H9 (cell line): ENCODE measurements around the gene ASB15. TPM values are rescaled to one million over a fixed set of nuclear protein-coding genes. Genes with fewer than 3 reads are reported as not detected.

Experiments
- DNase-seq: peaks from one replicate; pipeline ENCODE4 v3.0.0-alpha.2; 2017
- H2AFZ ChIP-seq: one replicate; pipeline ENCODE4 v1.6.1; 2013; ENCODE audit warnings: mild to moderate bottlenecking, low read length, control low read depth, moderate library complexity
- H2AK5ac ChIP-seq: 2 replicates; pipeline ENCODE4 v1.6.1; 2013; ENCODE audit warnings: low read length, control low read depth, mixed read lengths; ENCODE audit not compliant: insufficient read length
- H2BK120ac ChIP-seq: one replicate; pipeline ENCODE4 v1.6.1; 2013; ENCODE audit warnings: low read depth, mild to moderate bottlenecking, low read length, control low read depth, inconsistent platforms; ENCODE audit not compliant: poor library complexity, severe bottlenecking
- H2BK12ac ChIP-seq: 2 replicates; pipeline ENCODE4 v1.6.1; 2013; ENCODE audit warnings: low read length, control low read depth, mixed read lengths, low read depth; ENCODE audit not compliant: insufficient read length
- H2BK15ac ChIP-seq: 2 replicates; pipeline ENCODE4 v1.6.1; 2013; ENCODE audit warnings: low read depth, low read length, control low read depth
- H2BK20ac ChIP-seq: one replicate; pipeline ENCODE4 v1.6.1; 2013; ENCODE audit warnings: low read depth, mild to moderate bottlenecking, low read length, control low read depth, inconsistent platforms; ENCODE audit not compliant: poor library complexity, severe bottlenecking
- H2BK5ac ChIP-seq: 2 replicates; pipeline ENCODE4 v1.6.1; 2013; ENCODE audit warnings: low read length, control low read depth, mixed read lengths; ENCODE audit not compliant: insufficient read length
- H3K14ac ChIP-seq: 2 replicates; pipeline ENCODE4 v1.6.1; 2013; ENCODE audit warnings: low read length, control low read depth; ENCODE audit not compliant: insufficient read depth
- H3K18ac ChIP-seq: 2 replicates; pipeline ENCODE4 v1.6.1; 2013; ENCODE audit warnings: low read depth, mild to moderate bottlenecking, mixed read lengths, low read length, control low read depth; ENCODE audit not compliant: insufficient read length
- H3K23ac ChIP-seq: 2 replicates; pipeline ENCODE4 v1.6.1; 2013; ENCODE audit warnings: low read length, control low read depth, mixed read lengths, low read depth; ENCODE audit not compliant: insufficient read length
- H3K23me2 ChIP-seq: 2 replicates; pipeline ENCODE4 v1.6.1; 2013; ENCODE audit warnings: low read depth, mild to moderate bottlenecking, mixed read lengths, low read length, control low read depth; ENCODE audit not compliant: insufficient read length, poor library complexity, severe bottlenecking
- H3K27ac ChIP-seq: 2 replicates; pipeline ENCODE4 v1.5.1; 2013; ENCODE audit warnings: low read length, control low read depth, mixed read lengths, low read depth; ENCODE audit not compliant: insufficient read length
- H3K27me3 ChIP-seq: 2 replicates; pipeline ENCODE4 v1.6.1; 2013; ENCODE audit warnings: low read length, control low read depth, inconsistent platforms; ENCODE audit not compliant: insufficient read depth
- H3K4ac ChIP-seq: 2 replicates; pipeline ENCODE4 v1.6.1; 2013; ENCODE audit warnings: low read depth, mild to moderate bottlenecking, control low read depth, inconsistent platforms, low read length, moderate library complexity
- H3K4me1 ChIP-seq: 2 replicates; pipeline ENCODE4 v1.6.1; 2013; ENCODE audit warnings: low read length, control low read depth, inconsistent platforms; ENCODE audit not compliant: insufficient read depth
- H3K4me2 ChIP-seq: 2 replicates; pipeline ENCODE4 v1.6.1; 2013; ENCODE audit warnings: low read length, control low read depth, mixed read lengths; ENCODE audit not compliant: insufficient read length, insufficient read depth
- H3K56ac ChIP-seq: 2 replicates; pipeline ENCODE4 v1.6.1; 2013; ENCODE audit warnings: low read depth, mild to moderate bottlenecking, mixed read lengths, low read length, control low read depth; ENCODE audit not compliant: insufficient read length
- H3K79me1 ChIP-seq: 2 replicates; pipeline ENCODE4 v1.6.1; 2013; ENCODE audit warnings: low read depth, mild to moderate bottlenecking, moderate library complexity, low read length, control low read depth, inconsistent platforms; ENCODE audit not compliant: insufficient read depth, poor library complexity, severe bottlenecking
- H3K79me2 ChIP-seq: 2 replicates; pipeline ENCODE4 v1.6.1; 2013; ENCODE audit warnings: low read length, control low read depth, inconsistent platforms; ENCODE audit not compliant: insufficient read depth
- H3K9ac ChIP-seq: 2 replicates; pipeline ENCODE4 v1.6.1; 2013; ENCODE audit warnings: low read length, control low read depth, mixed read lengths; ENCODE audit not compliant: insufficient read length; ENCODE audit errors: extremely low read depth
- H3K9me3 ChIP-seq: one replicate; pipeline ENCODE4 v1.6.1; 2013; ENCODE audit warnings: low read depth, low read length, inconsistent platforms; ENCODE audit not compliant: control insufficient read depth
- H3T11ph ChIP-seq: one replicate; pipeline ENCODE4 v1.6.1; 2013; ENCODE audit warnings: mild to moderate bottlenecking, low read length, control low read depth, inconsistent platforms
- H4K20me1 ChIP-seq: one replicate; pipeline ENCODE4 v1.6.1; 2013; ENCODE audit not compliant: control insufficient read depth, insufficient read length, insufficient read depth
- H4K5ac ChIP-seq: 2 replicates; pipeline ENCODE4 v1.6.1; 2013; ENCODE audit warnings: low read depth, mild to moderate bottlenecking, mixed read lengths, low read length, control low read depth; ENCODE audit not compliant: insufficient read length
- H4K8ac ChIP-seq: replicated peaks from 2 replicates; pipeline ENCODE4 v1.6.1; 2013; ENCODE audit warnings: low read length, control low read depth, mixed read lengths, low read depth; ENCODE audit not compliant: insufficient read length
- H4K91ac ChIP-seq: 2 replicates; pipeline ENCODE4 v1.6.1; 2013; ENCODE audit warnings: low read depth, mild to moderate bottlenecking, moderate library complexity, mixed read lengths, low read length, control low read depth; ENCODE audit not compliant: insufficient read length
- H3K27ac Mint-ChIP-seq, 3 experiments: 2 replicates in 2 of 3; 3 replicates in 1 of 3; pipeline ENCODE4 v1.8.0; 2020 to 2021; ENCODE audit warnings: mixed read lengths in 3 of 3, mild to moderate bottlenecking in 1 of 3, moderate library complexity in 1 of 3
- H3K27me3 Mint-ChIP-seq: 2 replicates; pipeline ENCODE4 v1.8.0; 2021; ENCODE audit warnings: low read depth, mild to moderate bottlenecking, moderate library complexity, mixed read lengths
- H3K36me3 Mint-ChIP-seq, 3 experiments: 2 replicates in 2 of 3; 3 replicates in 1 of 3; pipeline ENCODE4 v1.8.0; 2020 to 2021; ENCODE audit warnings: low read depth in 3 of 3, mixed read lengths in 3 of 3; ENCODE audit not compliant: insufficient read depth in 1 of 3
- H3K4me1 Mint-ChIP-seq, 2 experiments: 2 replicates each; pipeline ENCODE4 v1.8.0; 2020; ENCODE audit warnings: mixed read lengths in 2 of 2
- H3K4me3 Mint-ChIP-seq, 2 experiments: 2 replicates in 1 of 2; 3 replicates in 1 of 2; pipeline ENCODE4 v1.8.0; 2020 to 2021; ENCODE audit warnings: mild to moderate bottlenecking in 2 of 2, mixed read lengths in 2 of 2, moderate library complexity in 1 of 2
- H3K9me3 Mint-ChIP-seq, 2 experiments: 2 replicates in 1 of 2; 3 replicates in 1 of 2; pipeline ENCODE4 v1.8.0; 2020; ENCODE audit warnings: mild to moderate bottlenecking in 2 of 2, mixed read lengths in 2 of 2, moderate library complexity in 1 of 2
- WGBS: extraction: QIAGEN DNeasy Blood & Tissue Kit; methylation state at CpG from one replicate; pipeline ENCODE4 v1.1.7; 2013; ENCODE audit warnings: missing lambda C conversion rate, low lambda C conversion rate, mixed read lengths; ENCODE audit not compliant: insufficient read length; ENCODE audit errors: extremely low coverage; 5-methylcytosine and 5-hydroxymethylcytosine counted together
- total RNA-seq: library from RNA; stranded (reverse); gene quantifications from 2 replicates; pipeline ENCODE4 v1.2.1, GENCODE V29; 2021
- TF ChIP-seq, protein P1 (sequence below): fragments of 200-600 bp; sonication (generic); conservative IDR thresholded peaks from 3 replicates; pipeline ENCODE4 v1.8.0; 2021; ENCODE audit warnings: antibody characterized with exemption, mild to moderate bottlenecking

ASB15 gene
- total RNA-seq, 1 experiment from 2014 or later, result not detected

DNA sequence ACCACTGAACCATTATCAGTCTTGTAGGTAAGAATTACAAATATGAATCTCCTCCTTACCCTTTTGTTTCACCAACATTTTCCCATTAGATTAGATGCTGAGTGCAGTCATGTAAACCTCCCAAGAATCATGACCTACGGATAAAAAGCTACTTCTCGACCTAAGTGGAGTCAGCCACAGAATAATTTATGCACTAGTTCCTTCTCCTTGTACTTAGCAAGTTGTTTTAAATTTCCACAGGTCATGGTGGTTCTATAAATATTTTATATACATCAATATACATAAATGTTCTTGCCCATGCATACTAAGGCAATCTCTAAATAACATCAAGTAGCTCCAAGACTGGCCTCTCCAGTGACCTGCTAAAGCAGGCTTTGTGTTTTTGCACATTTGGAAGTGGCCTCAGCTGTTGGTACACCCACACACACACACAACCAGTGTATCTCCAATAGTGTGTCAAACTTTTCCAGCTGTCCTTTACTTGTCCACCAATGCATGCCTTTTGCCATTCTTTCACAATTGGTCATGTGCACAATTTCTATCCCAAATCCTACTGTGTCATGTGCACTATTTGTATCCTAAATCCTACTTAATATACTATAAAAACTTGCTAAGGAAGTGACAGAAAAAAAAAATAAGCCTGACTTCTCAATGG is 75.6 kb downstream of the ASB15 start:
- Histone ChIP-seq H3K79me1 (no peaks in the 10 kb centered on the region), H3K4me1 (no peaks in the 10 kb centered on the region), H3K23ac (no peak overlapping the region), H2AFZ (no peak overlapping the region), H3K9me3 (no peaks in the 10 kb centered on the region), H2AK5ac (no peak overlapping the region), H2BK20ac (no peak overlapping the region), H2BK12ac (no peak overlapping the region), H3T11ph (no peak overlapping the region), H3K23me2 (no peaks in the 10 kb centered on the region), H3K27ac (no peak overlapping the region), H3K56ac (no peak overlapping the region), H4K20me1 (no peaks in the 10 kb centered on the region), H4K8ac (no peak overlapping the region), H2BK120ac (no peak overlapping the region), H2BK15ac (no peak overlapping the region), H3K79me2 (no peaks in the 10 kb centered on the region), H3K18ac (no peak overlapping the region), H3K27me3 (no peaks in the 10 kb centered on the region), H3K9ac (no peak overlapping the region), H3K4ac (no peak overlapping the region), H3K14ac (no peak overlapping the region), H4K91ac (no peak overlapping the region), H3K4me2 (no peak overlapping the region), H4K5ac (no peak overlapping the region), H2BK5ac (no peak overlapping the region)
- DNase-seq, result no peak
- Mint-ChIP-seq H3K27me3 (no peaks in the 10 kb centered on the region), H3K4me1 (peaks cover 11 to 13% of the 10 kb centered on the region in 2 experiments), H3K4me3 (no peak overlapping the region), H3K36me3 (peaks cover 0 to 8% (median 0%) of the 10 kb centered on the region in 3 experiments; a peak in 3 of 7 replicates), H3K27ac (no peak overlapping the region), H3K9me3 (no peaks in the 10 kb centered on the region)
- WGBS, result no CpG with 5 or more reads among the region's 2 CpGs
- TF ChIP-seq, protein P1, sequence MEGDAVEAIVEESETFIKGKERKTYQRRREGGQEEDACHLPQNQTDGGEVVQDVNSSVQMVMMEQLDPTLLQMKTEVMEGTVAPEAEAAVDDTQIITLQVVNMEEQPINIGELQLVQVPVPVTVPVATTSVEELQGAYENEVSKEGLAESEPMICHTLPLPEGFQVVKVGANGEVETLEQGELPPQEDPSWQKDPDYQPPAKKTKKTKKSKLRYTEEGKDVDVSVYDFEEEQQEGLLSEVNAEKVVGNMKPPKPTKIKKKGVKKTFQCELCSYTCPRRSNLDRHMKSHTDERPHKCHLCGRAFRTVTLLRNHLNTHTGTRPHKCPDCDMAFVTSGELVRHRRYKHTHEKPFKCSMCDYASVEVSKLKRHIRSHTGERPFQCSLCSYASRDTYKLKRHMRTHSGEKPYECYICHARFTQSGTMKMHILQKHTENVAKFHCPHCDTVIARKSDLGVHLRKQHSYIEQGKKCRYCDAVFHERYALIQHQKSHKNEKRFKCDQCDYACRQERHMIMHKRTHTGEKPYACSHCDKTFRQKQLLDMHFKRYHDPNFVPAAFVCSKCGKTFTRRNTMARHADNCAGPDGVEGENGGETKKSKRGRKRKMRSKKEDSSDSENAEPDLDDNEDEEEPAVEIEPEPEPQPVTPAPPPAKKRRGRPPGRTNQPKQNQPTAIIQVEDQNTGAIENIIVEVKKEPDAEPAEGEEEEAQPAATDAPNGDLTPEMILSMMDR, result no peak
